ENCODE data around the gene RHBDL1.

DNA sequence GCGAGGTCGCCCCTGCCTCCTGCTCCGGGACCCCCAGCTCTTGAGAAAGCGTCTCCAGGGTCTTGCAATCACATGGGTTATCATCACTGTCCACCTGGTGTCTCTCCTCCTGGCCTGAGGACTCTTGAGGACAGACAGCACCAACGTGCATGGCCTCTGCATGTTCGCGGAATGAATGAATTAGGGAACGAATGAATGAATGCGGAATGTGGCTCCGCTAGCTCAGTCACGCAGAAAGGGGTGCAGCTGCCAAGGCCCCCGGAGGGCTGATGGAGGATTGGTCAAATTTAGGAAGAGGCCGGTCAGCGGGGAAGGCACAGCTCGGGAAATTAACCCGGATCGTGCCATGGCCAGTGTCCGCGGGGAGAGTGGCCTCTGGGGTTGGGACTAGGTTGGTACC is 26.9 kb downstream of the RHBDL1 start:
- TF ChIP-seq, protein P1, sequence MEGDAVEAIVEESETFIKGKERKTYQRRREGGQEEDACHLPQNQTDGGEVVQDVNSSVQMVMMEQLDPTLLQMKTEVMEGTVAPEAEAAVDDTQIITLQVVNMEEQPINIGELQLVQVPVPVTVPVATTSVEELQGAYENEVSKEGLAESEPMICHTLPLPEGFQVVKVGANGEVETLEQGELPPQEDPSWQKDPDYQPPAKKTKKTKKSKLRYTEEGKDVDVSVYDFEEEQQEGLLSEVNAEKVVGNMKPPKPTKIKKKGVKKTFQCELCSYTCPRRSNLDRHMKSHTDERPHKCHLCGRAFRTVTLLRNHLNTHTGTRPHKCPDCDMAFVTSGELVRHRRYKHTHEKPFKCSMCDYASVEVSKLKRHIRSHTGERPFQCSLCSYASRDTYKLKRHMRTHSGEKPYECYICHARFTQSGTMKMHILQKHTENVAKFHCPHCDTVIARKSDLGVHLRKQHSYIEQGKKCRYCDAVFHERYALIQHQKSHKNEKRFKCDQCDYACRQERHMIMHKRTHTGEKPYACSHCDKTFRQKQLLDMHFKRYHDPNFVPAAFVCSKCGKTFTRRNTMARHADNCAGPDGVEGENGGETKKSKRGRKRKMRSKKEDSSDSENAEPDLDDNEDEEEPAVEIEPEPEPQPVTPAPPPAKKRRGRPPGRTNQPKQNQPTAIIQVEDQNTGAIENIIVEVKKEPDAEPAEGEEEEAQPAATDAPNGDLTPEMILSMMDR (IDR thresholded peaks at IDR 0.05; ENCODE audit: low read depth, low read length, missing input control), result no peak
- no peak for TF ChIP-seq FOXA2 (IDR thresholded peaks at IDR 0.05)
- TF ChIP-seq YY1 (IDR thresholded peaks at IDR 0.05), result no peak
- TF ChIP-seq TAF1 (conservative IDR thresholded peaks at IDR 0.05), result no peak

Data from liver (tissue), 3 donors.